WI38 (cell line): Measurements from ENCODE around the gene SLC29A2.

Source experiments
- H3K4me3 ChIP-seq: 2 replicates; pipeline ENCODE4 v1.5.1; 2011; ENCODE audit warnings: low read depth, mild to moderate bottlenecking, control low read depth, low read length
- CTCF ChIP-seq: IDR thresholded peaks from 2 replicates; pipeline ENCODE4 v1.5.1; 2012; ENCODE audit warnings: low read depth, mild to moderate bottlenecking, control low read depth, low read length

Gene SLC29A2

DNA sequence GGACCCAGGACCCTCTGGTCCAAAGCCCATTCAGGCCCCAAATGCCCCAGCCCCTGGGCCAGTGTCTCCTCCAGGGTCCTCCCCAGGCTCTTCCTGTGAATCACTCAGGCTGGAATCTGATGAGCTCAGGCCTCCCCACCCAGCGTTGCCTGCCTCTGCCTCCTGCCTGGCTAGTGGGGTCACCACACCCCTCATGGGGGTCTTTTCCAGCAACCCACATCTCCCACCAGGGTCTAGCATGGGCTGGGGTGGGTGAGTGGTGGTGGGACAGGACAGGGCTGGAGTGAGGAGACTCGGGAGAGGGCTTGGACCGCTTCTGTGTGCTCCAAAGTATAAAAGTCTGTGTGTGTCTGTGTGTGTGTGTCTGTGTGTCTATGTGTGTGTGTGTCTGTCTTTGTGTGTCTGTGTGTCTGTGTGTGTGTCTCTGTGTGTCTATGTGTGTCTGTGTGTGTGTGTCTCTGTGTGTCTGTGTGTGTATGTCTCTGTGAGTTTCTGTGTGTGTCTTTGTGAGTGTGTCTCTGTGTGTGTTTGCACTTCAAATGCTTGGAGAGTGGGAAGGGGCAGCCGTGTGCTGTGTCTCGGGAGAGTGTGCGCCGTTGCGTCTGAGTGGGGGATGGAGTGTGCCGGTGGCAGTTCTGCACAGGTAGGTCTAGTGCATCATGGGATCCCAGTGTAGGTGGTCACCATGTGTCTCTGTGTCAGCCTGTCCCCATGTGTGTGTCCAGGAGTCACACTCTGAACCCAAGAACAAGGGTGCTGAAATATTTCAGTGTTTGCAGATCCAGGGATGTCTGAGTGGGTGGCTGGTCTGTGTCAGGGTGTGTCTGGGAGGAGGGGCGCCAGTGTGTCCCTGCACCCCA, 44.2 kb downstream of the SLC29A2 start:
- no peak overlapping the region for H3K4me3 ChIP-seq

GRCh38 chr11:66326261-66327111, 45.1 kb downstream of the SLC29A2 start:
- H3K4me3 ChIP-seq = no peak overlapping the region
- TF ChIP-seq CTCF = no peak

More for the DNA sequence above, 44.2 kb downstream of the SLC29A2 start:
- 0 out of 2 replicates have a peak, but pooled peaks have one; percentile 9 for TF ChIP-seq CTCF

GRCh38 chr11:66325263-66325671, 46.3 kb downstream of the SLC29A2 start:
- H3K4me3 ChIP-seq = no peak overlapping the region
- TF ChIP-seq CTCF = no peak

DNA sequence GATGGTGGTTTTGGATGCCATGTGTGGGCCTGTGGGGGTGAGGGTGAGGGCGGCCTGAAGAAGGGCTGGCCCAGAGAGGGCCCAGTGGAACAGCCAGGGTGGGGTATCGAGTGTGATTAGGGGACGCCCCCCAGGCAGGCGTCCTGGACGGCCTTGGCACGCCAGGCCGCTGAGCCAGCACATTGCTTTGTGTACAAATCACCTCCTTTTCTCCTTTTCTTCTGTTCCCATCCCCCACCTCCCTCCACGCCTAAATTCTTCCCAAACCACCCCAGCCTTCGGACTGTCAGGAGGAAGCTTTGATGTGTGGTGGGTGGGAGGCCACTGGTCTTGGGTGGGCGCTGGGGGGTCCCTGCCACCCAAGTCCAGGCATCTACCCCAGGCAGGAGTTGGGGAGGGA, 46.9 kb downstream of the SLC29A2 start:
- TF ChIP-seq CTCF = no peak
- no peak overlapping the region for H3K4me3 ChIP-seq

DNA sequence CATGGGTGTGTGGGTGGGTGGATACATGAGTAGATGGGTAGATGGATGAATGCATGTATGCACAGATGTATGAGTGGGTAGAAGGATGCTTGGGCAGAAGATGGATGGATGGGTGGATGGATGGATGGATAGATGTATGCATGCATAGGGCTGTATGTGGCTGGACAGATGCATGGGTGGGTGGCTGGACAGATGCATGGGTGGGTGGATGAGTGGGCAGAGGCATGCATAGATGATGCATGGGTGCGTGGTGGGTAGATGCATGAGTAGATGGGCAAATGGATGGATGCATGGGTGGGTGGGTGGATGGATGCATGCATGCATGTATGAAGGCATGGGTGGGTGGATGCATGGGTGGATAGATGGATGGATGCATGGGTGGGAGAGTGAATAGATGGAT, 47.9 kb downstream of the SLC29A2 start:
- TF ChIP-seq CTCF = no peak
- no peak overlapping the region for H3K4me3 ChIP-seq

DNA sequence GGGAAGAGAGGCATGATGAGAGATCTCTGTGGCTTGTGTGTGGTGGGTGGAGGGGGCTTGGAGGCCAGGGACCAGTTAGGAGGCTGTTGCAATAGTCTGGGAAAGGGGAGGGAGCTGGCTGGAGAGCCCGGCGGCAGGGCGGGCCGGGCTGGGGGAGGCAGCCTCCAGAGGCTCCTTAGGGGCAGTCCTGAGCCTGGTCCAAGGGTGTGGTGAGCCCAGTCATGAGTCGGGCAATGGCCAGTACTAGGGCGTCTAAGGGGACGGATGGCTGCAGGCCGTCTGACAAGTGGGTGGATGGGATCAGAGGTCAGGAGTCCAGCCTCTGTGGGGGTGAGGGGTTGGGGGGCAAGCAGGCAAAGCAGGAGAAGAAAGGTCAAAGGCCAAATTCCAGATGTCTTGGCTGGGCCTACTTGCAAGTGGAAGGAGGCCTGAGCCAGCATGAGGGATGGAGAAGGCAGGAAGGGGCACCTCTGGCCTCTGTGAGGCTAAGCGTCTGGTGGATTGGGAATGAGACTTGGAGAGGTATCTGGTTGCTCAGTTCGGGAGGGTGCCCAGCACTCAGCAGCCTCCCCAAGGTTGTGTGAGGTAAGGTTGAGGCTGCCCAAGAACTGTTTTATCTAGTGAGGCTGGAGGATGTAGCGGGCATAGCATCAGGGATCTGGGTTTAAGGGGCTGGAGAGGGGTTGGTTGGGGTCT, 48.7 kb downstream of the SLC29A2 start:
- TF ChIP-seq CTCF = no peak
- H3K4me3 ChIP-seq = no peak overlapping the region
